ENCODE data around the gene ZNF664. TPM values are rescaled to one million over a fixed set of nuclear protein-coding genes. Genes with fewer than 3 reads are reported as not detected.

ZNF664 gene
- total RNA-seq, 1 experiment from 2014 or later: 124 TPM

GRCh38 chr12:123960856-123961255 is 12.2 kb upstream of the ZNF664 start:
- ChIA-PET POLR2A (no interaction called here), RAD21 (ENCODE audit: low non-redundant PET in 1 of 2, low total read pairs in 2 of 2, uncharacterized antibody in 2 of 2, unreplicated experiment in 2 of 2) (no interaction called here), CTCF (no interaction called here)
- Histone ChIP-seq H3K9me2 (ENCODE audit: insufficient read depth) (no peaks in the 10 kb centered on the region), H3K9ac (ENCODE audit: low read length) (no peak overlapping the region), H3K36me3 (ENCODE audit: control insufficient read depth in 1 of 2, insufficient read depth in 2 of 2, low read length in 2 of 2) (no peaks in the 10 kb centered on the region), H3K27me3 (ENCODE audit: insufficient read depth, low read length) (no peaks in the 10 kb centered on the region), H4K20me1 (ENCODE audit: insufficient read depth) (no peaks in the 10 kb centered on the region), H3K4me1 (ENCODE audit: control insufficient read depth in 1 of 2, insufficient read depth in 2 of 2, low read length in 2 of 2) (no peaks in the 10 kb centered on the region), H3K4me2 (ENCODE audit: low read length) (no peak overlapping the region), H3K9me3 (ENCODE audit: control insufficient read depth in 1 of 2, insufficient read depth in 1 of 2, low read depth in 1 of 2, low read length in 2 of 2) (no peaks in the 10 kb centered on the region), H3K79me2 (ENCODE audit: insufficient read depth, low read length) (no peaks in the 10 kb centered on the region), H3K4me3 (replicated peaks in 1 of 2; ENCODE audit: low read depth in 1 of 2, low read length in 2 of 2) (no peak overlapping the region), H3K27ac (ENCODE audit: low read depth, low read length) (no peak overlapping the region), H2AFZ (ENCODE audit: low read depth, low read length, poor library complexity, severe bottlenecking) (no peak overlapping the region)
- ATAC-seq (no peak), DNase-seq (ENCODE audit: low read depth, low spot score) (no peak)
- no TSS peak for BruUV-seq (replicated peaks)
- intact Hi-C loops (cut with micrococcal nuclease): no loop called here
- TF ChIP-seq CEBPB (IDR thresholded peaks at IDR 0.05; ENCODE audit: low read depth) (no peak), REST (IDR thresholded peaks at IDR 0.05; ENCODE audit: low read depth) (no peak), ATF3 (IDR thresholded peaks at IDR 0.05) (no peak), RAD21 (IDR thresholded peaks at IDR 0.05; ENCODE audit: low read depth) (no peak), SIN3A (IDR thresholded peaks at IDR 0.05; ENCODE audit: low read depth) (no peak), SP1 (IDR thresholded peaks at IDR 0.05; ENCODE audit: low read depth) (no peak), JUND (IDR thresholded peaks at IDR 0.05) (no peak), MAX (IDR thresholded peaks at IDR 0.05) (no peak), ZFX (IDR thresholded peaks at IDR 0.05) (no peak), FOSL1 (IDR thresholded peaks at IDR 0.05; ENCODE audit: low read depth) (no peak)

Data from HCT116 (cell line).